CD4-positive, alpha-beta T cell treated with Interleukin-4 for 1 hour (primary cell): ENCODE measurements around the gene ADH4.

Experiments used
- DNase-seq, 2 donors: peaks; one replicate each; pipeline ENCODE4 v3.0.0-alpha.2; 2020 to 2022

ADH4 gene

GRCh38 chr4:99078931-99079624 is 65.0 kb downstream of the ADH4 start:
- DNase-seq: no peak

DNA sequence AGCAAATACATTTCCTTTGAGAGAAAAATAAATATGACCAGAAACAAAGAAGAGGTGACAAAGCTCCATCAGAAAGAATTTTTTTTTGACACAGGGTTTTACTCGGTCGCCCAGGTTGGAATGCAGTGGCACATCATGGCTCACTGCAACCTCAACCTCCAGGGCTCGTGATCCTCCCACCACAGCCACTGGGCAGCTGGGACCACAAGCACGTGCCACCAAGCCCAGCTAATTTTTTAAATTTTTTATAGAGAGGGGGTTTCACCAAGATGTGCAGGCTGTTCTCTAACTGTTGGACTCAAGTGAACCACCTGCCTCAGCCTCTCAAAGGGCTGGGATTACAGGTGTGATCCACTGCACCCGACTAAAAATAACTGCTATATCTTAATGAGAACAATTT is 65.8 kb downstream of the ADH4 start:
- DNase-seq: no peak

DNA sequence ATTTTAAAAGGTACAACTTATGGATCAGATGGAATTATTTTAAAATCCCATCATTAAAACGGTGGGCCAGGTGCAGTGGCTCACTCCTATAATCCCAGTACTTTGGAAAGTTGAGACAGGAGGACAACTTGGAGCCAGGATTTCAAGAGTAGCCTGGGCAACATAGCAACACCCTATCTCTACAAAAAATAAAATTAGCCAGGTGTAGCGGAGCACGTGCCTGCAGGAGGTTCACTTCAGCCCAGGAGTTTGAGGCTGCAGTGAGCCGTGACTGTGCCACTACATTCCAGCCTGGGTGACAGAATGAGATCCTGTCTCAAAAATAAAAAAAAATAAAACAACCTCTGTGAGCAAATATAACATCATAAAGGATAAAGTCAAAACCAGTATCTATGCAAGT is 66.9 kb downstream of the ADH4 start:
- no peak for DNase-seq

GRCh38 chr4:99076292-99076976 is 67.7 kb downstream of the ADH4 start:
- DNase-seq: no peak

GRCh38 chr4:99074816-99075215 is 69.3 kb downstream of the ADH4 start:
- no peak for DNase-seq
